ENCODE measurements around the gene INSL3. TPM values are rescaled to one million over a fixed set of nuclear protein-coding genes. Genes with fewer than 3 reads are reported as not detected.

Gene INSL3
- total RNA-seq, 2 experiments from 2014 or later: 1.7 to 2.2 TPM

- peak; percentile 69 for DNase-seq
- CTCF ChIA-PET: interaction anchor here (0.6 to 1.7 kb wide), 2 partner anchors 17 to 581 kb away, joined by 3 to 7 read pairs; partner anchors contain the start of gene RPL18A
- H3K27ac Mint-ChIP-seq: no peak overlapping the region
- H3K27me3 Mint-ChIP-seq: no peaks in the 10 kb centered on the region
- no peaks in the 10 kb centered on the region for H3K9me3 Mint-ChIP-seq (ENCODE audit: low read depth)
- peak; percentile 59 for ATAC-seq
- peaks cover 33% of the 10 kb centered on the region for H3K4me1 Mint-ChIP-seq
- peaks cover 56% of the 10 kb centered on the region for H3K36me3 Mint-ChIP-seq
- no peak overlapping the region for H3K4me3 Mint-ChIP-seq
These were observed 20.7 kb upstream of the INSL3 start for GRCh38 chr19:17841810-17842662.

- no peaks in the 10 kb centered on the region for H3K9me3 Mint-ChIP-seq (ENCODE audit: low read depth)
- H3K36me3 Mint-ChIP-seq: peaks cover 60% of the 10 kb centered on the region
- no peak overlapping the region for H3K27ac Mint-ChIP-seq
- no peaks in the 10 kb centered on the region for H3K27me3 Mint-ChIP-seq
- CTCF ChIA-PET: interaction anchor here (0.8 kb wide), 1 partner anchor 14 kb away, joined by 4 read pairs; no protein-coding TSS in a partner anchor
- ATAC-seq: no peak
- no peak overlapping the region for H3K4me3 Mint-ChIP-seq
- peaks cover 32% of the 10 kb centered on the region for H3K4me1 Mint-ChIP-seq
- DNase-seq: no peak
These were observed 20.1 kb upstream of the INSL3 start for GRCh38 chr19:17841371-17841809.

- H3K9me3 Mint-ChIP-seq (ENCODE audit: low read depth): no peaks in the 10 kb centered on the region
- peaks cover 64% of the 10 kb centered on the region for H3K36me3 Mint-ChIP-seq
- no peak overlapping the region for H3K27ac Mint-ChIP-seq
- no peak overlapping the region for H3K4me3 Mint-ChIP-seq
- DNase-seq: no peak
- ATAC-seq: no peak
- CTCF ChIA-PET: no interaction called here
- H3K4me1 Mint-ChIP-seq: peaks cover 27% of the 10 kb centered on the region
- H3K27me3 Mint-ChIP-seq: no peaks in the 10 kb centered on the region
These were observed 18.7 kb upstream of the INSL3 start for GRCh38 chr19:17840019-17840418.

GRCh38 chr19:17837972-17838371 lies 16.7 kb upstream of the INSL3 start:
- peaks cover 64% of the 10 kb centered on the region for H3K36me3 Mint-ChIP-seq
- peaks cover 18% of the 10 kb centered on the region for H3K4me1 Mint-ChIP-seq
- ATAC-seq: no peak
- CTCF ChIA-PET: interaction anchor here (0.7 kb wide), 1 partner anchor 56 kb away, joined by 4 read pairs; no protein-coding TSS in a partner anchor
- H3K4me3 Mint-ChIP-seq: no peak overlapping the region
- no peak for DNase-seq
- H3K27ac Mint-ChIP-seq: no peak overlapping the region
- H3K9me3 Mint-ChIP-seq (ENCODE audit: low read depth): no peaks in the 10 kb centered on the region
- H3K27me3 Mint-ChIP-seq: no peaks in the 10 kb centered on the region

GRCh38 chr19:17836530-17836929 lies 15.2 kb upstream of the INSL3 start:
- no peak for DNase-seq
- H3K27me3 Mint-ChIP-seq: no peaks in the 10 kb centered on the region
- ATAC-seq: no peak
- H3K27ac Mint-ChIP-seq: no peak overlapping the region
- H3K36me3 Mint-ChIP-seq: peaks cover 68% of the 10 kb centered on the region
- CTCF ChIA-PET: no interaction called here
- peaks cover 18% of the 10 kb centered on the region for H3K4me1 Mint-ChIP-seq
- peaks cover 3% of the 10 kb centered on the region for H3K9me3 Mint-ChIP-seq (ENCODE audit: low read depth)
- no peak overlapping the region for H3K4me3 Mint-ChIP-seq

- CTCF ChIA-PET: interaction anchor here (1.0 kb wide), 1 partner anchor 85 kb away, joined by 3 read pairs; the partner anchor contains the start of gene FCHO1
- H3K9me3 Mint-ChIP-seq (ENCODE audit: low read depth): peaks cover 3% of the 10 kb centered on the region
- DNase-seq (no peak), ATAC-seq (no peak)
- H3K4me1 Mint-ChIP-seq: peaks cover 18% of the 10 kb centered on the region
- peak overlapping the region; percentile 35 for H3K27ac Mint-ChIP-seq
- no peak overlapping the region for H3K4me3 Mint-ChIP-seq
- H3K27me3 Mint-ChIP-seq: no peaks in the 10 kb centered on the region
- H3K36me3 Mint-ChIP-seq: peaks cover 70% of the 10 kb centered on the region
These were observed 14.1 kb upstream of the INSL3 start for GRCh38 chr19:17835182-17836006.

- ATAC-seq (peak; percentile 17), DNase-seq (peak; percentile 64)
- Mint-ChIP-seq H3K27ac (no peak overlapping the region), H3K9me3 (ENCODE audit: low read depth) (peaks cover 3% of the 10 kb centered on the region), H3K4me1 (peaks cover 18% of the 10 kb centered on the region), H3K27me3 (no peaks in the 10 kb centered on the region), H3K36me3 (peaks cover 70% of the 10 kb centered on the region), H3K4me3 (no peak overlapping the region)
- CTCF ChIA-PET: interaction anchor here (1.2 kb wide), 1 partner anchor 13 kb away, joined by 3 read pairs; the partner anchor contains the start of gene INSL3
These were observed 13.2 kb upstream of the INSL3 start for GRCh38 chr19:17834350-17835181.

- no peak for ATAC-seq
- Mint-ChIP-seq H3K9me3 (ENCODE audit: low read depth) (peaks cover 3% of the 10 kb centered on the region), H3K36me3 (peaks cover 71% of the 10 kb centered on the region), H3K4me1 (peaks cover 16% of the 10 kb centered on the region), H3K27ac (no peak overlapping the region), H3K27me3 (no peaks in the 10 kb centered on the region), H3K4me3 (no peak overlapping the region)
- CTCF ChIA-PET: interaction anchor here (1.0 to 1.5 kb wide), 3 partner anchors 13 to 129 kb away, joined by 3 to 5 read pairs (median 4); no protein-coding TSS in a partner anchor
- no peak for DNase-seq
These were observed 11.3 kb upstream of the INSL3 start for GRCh38 chr19:17832443-17833208.

- Mint-ChIP-seq H3K4me1 (peaks cover 16% of the 10 kb centered on the region), H3K9me3 (ENCODE audit: low read depth) (peaks cover 3% of the 10 kb centered on the region), H3K27me3 (no peaks in the 10 kb centered on the region), H3K27ac (no peak overlapping the region), H3K36me3 (peaks cover 69% of the 10 kb centered on the region), H3K4me3 (no peak overlapping the region)
- DNase-seq (no peak), ATAC-seq (no peak)
- CTCF ChIA-PET: interaction anchor here (1.4 to 1.5 kb wide), 2 partner anchors 24 to 128 kb away, joined by 3 to 4 read pairs; no protein-coding TSS in a partner anchor
These were observed 10.1 kb upstream of the INSL3 start for GRCh38 chr19:17831419-17831888.

- peaks cover 14% of the 10 kb centered on the region for H3K4me1 Mint-ChIP-seq
These were observed 9.5 kb upstream of the INSL3 start for GRCh38 chr19:17830567-17831418.

GRCh38 chr19:17829855-17830566 lies 8.7 kb upstream of the INSL3 start:
- Mint-ChIP-seq H3K9me3 (ENCODE audit: low read depth) (peaks cover 3% of the 10 kb centered on the region), H3K4me1 (peaks cover 6% of the 10 kb centered on the region), H3K36me3 (peaks cover 64% of the 10 kb centered on the region), H3K27ac (no peak overlapping the region), H3K4me3 (no peak overlapping the region), H3K27me3 (no peaks in the 10 kb centered on the region)
- CTCF ChIA-PET: interaction anchor here (0.7 to 1.5 kb wide), 2 partner anchors 29 to 103 kb away, joined by 3 to 4 read pairs; partner anchors contain the start of gene RPL18A
- DNase-seq (no peak), ATAC-seq (no peak)

More at GRCh38 chr19:17830567-17831418, 9.5 kb upstream of the INSL3 start:
- Mint-ChIP-seq H3K36me3 (peaks cover 69% of the 10 kb centered on the region), H3K27ac (no peak overlapping the region), H3K27me3 (no peaks in the 10 kb centered on the region), H3K4me3 (no peak overlapping the region), H3K9me3 (ENCODE audit: low read depth) (peaks cover 3% of the 10 kb centered on the region)
- CTCF ChIA-PET: interaction anchor here (1.5 kb wide), 1 partner anchor 104 kb away, joined by 3 read pairs; no protein-coding TSS in a partner anchor
- peak; percentile 65 for DNase-seq
- peak; percentile 76 for ATAC-seq

All from activated CD8-positive, alpha-beta memory T cell treated with anti-CD3 and anti-CD28 coated beads, Interleukin-2, amount 10 ng/mL, durations not matched to agents 7 days and 5 days (primary cell).